ENCODE measurements around the gene SAP30BP.

Gene SAP30BP

GRCh38 chr17:75722542-75723095, 55.5 kb downstream of the SAP30BP start:
- DNase-seq: no peak

- no peak for DNase-seq
Measured at GRCh38 chr17:75723171-75723930, 56.2 kb downstream of the SAP30BP start.

- no peak for DNase-seq
Measured at GRCh38 chr17:75724016-75725003, 57.2 kb downstream of the SAP30BP start.

- no peak for DNase-seq
Measured at GRCh38 chr17:75725504-75725903, 58.4 kb downstream of the SAP30BP start.

- no peak for DNase-seq
Measured at GRCh38 chr17:75727391-75727790, 60.3 kb downstream of the SAP30BP start.

- DNase-seq: no peak
Measured at GRCh38 chr17:75729351-75729750, 62.2 kb downstream of the SAP30BP start.

GRCh38 chr17:75730065-75730464, 62.9 kb downstream of the SAP30BP start:
- no peak for DNase-seq

GRCh38 chr17:75731086-75731715, 64.1 kb downstream of the SAP30BP start:
- no peak for DNase-seq

- DNase-seq: no peak
Measured at GRCh38 chr17:75731716-75732498, 64.8 kb downstream of the SAP30BP start.

GRCh38 chr17:75733471-75733870, 66.3 kb downstream of the SAP30BP start:
- no peak for DNase-seq

- no peak for DNase-seq
Measured at GRCh38 chr17:75734674-75735294, 67.6 kb downstream of the SAP30BP start.

GRCh38 chr17:75736173-75736835, 69.2 kb downstream of the SAP30BP start:
- no peak for DNase-seq

GRCh38 chr17:75737133-75737962, 70.2 kb downstream of the SAP30BP start:
- DNase-seq: no peak

GRCh38 chr17:75738218-75738802, 71.2 kb downstream of the SAP30BP start:
- DNase-seq: no peak

GRCh38 chr17:75739174-75739573, 72.0 kb downstream of the SAP30BP start:
- no peak for DNase-seq

GRCh38 chr17:75739801-75740200, 72.7 kb downstream of the SAP30BP start:
- no peak for DNase-seq

- DNase-seq: no peak
Measured at GRCh38 chr17:75740215-75740614, 73.1 kb downstream of the SAP30BP start.

- no peak for DNase-seq
Measured at GRCh38 chr17:75740631-75741077, 73.5 kb downstream of the SAP30BP start.

GRCh38 chr17:75742337-75742736, 75.2 kb downstream of the SAP30BP start:
- no peak for DNase-seq
